Sigmoid colon (tissue), 4 donors: ENCODE measurements around the gene LIMK2.

ENCODE experiments used
- POLR2AphosphoS5 ChIP-seq, 4 donors: sonication (generic); formaldehyde crosslinking; IDR thresholded peaks; one replicate each; pipeline ENCODE4 v1.6.1; 2017; ENCODE audit warnings: antibody characterized with exemption in 4 of 4
- TF ChIP-seq, protein P1 (sequence below), 4 experiments: fragments of 450-650 bp in 3 of 4; fragments of 200-600 bp in 1 of 4; IDR thresholded peaks; one replicate each; pipeline ENCODE4 v1.5.1; 2016 to 2019; ENCODE audit warnings: antibody characterized with exemption in 4 of 4, mild to moderate bottlenecking in 3 of 4, moderate library complexity in 2 of 4

DNA sequence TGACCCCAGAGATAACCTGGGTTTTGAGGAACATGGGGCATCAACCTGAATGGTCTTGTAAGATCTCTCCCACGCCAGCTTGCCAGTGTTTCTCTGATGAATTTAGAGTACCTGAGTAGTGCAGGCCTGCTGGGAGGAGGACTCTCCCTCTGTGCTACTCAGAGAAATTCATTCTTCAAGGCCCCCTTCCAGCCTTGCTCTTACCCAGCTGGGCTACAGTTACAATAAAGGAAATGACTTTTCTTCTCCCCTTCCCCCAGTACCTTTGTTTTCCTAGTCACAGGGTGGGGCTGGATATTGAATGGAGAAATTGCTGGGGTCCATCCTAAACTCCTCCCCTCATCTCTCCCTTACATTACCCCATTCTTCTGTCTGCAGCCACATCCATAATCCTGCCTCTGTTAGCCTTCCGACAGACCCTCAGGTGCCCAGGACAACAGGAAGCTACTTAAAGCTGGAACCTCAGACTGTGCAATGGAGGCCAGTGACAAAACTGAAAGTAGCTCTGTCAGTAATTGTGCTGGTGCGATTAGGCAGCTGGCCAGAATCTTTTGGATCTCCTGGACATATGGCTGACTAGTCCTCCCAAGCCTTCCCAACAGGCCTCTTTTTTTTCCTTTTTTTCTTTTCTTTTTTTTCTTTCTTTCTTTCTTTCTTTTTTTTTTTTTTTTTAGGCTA is 17.4 kb downstream of the LIMK2 start:
- TF ChIP-seq, protein P1, sequence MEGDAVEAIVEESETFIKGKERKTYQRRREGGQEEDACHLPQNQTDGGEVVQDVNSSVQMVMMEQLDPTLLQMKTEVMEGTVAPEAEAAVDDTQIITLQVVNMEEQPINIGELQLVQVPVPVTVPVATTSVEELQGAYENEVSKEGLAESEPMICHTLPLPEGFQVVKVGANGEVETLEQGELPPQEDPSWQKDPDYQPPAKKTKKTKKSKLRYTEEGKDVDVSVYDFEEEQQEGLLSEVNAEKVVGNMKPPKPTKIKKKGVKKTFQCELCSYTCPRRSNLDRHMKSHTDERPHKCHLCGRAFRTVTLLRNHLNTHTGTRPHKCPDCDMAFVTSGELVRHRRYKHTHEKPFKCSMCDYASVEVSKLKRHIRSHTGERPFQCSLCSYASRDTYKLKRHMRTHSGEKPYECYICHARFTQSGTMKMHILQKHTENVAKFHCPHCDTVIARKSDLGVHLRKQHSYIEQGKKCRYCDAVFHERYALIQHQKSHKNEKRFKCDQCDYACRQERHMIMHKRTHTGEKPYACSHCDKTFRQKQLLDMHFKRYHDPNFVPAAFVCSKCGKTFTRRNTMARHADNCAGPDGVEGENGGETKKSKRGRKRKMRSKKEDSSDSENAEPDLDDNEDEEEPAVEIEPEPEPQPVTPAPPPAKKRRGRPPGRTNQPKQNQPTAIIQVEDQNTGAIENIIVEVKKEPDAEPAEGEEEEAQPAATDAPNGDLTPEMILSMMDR (IDR thresholded peaks at IDR 0.05), result no peak
- no peak for TF ChIP-seq POLR2AphosphoS5 (IDR thresholded peaks at IDR 0.05)
